Gastrocnemius medialis (tissue), 4 donors: ENCODE results near the gene BICDL1.

Experiments
- CTCF ChIP-seq, 5 experiments: fragments of 450-650 bp in 3 of 5; fragments of 200-600 bp in 2 of 5; sonication (generic) in 2 of 5; IDR thresholded peaks in 4 of 5; conservative IDR thresholded peaks in 1 of 5; 1 replicate in 4 of 5; 2 replicates in 1 of 5; pipeline ENCODE4 v1.5.1; 2016 to 2019; ENCODE audit warnings: antibody characterized with exemption in 5 of 5, mild to moderate bottlenecking in 3 of 5, moderate library complexity in 3 of 5
- POLR2A ChIP-seq, 2 donors: fragments of 450-650 bp; IDR thresholded peaks; one replicate each; pipeline ENCODE4 v1.6.1; 2017; ENCODE audit warnings: antibody characterized with exemption in 2 of 2, mild to moderate bottlenecking in 2 of 2, moderate library complexity in 2 of 2

- TF ChIP-seq CTCF (IDR thresholded peaks at IDR 0.05 in 4 of 5, conservative IDR thresholded peaks at IDR 0.05 in 1 of 5) (no peak), POLR2A (IDR thresholded peaks at IDR 0.05) (no peak)
Measured at GRCh38 chr12:120134307-120134980, 145.4 kb downstream of the BICDL1 start.
